Measurements from ENCODE around the gene PABPC1L2A.
"Not testable (repeated sequence)": the region's sequence is repeated elsewhere in the genome, so short reads cannot be mapped to it uniquely, and the experiment has no call there.

Gene PABPC1L2A

DNA sequence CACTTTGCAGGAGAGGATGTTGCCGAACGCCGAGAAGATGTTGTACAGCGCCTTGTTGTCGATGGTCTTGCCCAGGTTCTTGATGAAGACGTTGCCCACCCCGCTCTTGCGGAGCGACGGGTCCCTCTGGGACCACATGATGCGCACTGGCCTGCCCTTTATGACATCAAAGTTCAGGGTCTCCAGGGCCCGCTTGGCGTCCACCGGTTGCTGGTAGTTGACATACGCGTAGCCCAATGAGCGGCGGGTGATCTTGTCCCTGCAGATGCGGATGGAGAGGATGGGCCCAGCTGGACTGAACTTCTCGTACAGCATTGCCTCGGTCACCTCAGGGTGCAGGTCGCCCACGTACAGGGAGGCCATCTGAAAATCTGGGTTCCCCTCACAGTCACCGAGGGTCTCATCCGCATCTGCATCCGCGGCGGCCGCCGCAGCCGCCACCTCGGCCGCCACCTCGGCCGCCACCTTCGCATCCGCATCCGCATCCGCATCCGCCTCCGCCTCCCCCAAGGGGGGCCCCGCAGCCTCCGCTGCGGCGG lies at the start of gene PABPC1L2A:
Gene PABPC1L2A, minus strand, starts transcription at position 489 of the 539 bp plus-strand sequence. Its CDS starts 126 bp downstream, at position 363.
- not testable (repeated sequence) for DNase-seq (ENCODE audit: low read depth in 2 of 2)

DNA sequence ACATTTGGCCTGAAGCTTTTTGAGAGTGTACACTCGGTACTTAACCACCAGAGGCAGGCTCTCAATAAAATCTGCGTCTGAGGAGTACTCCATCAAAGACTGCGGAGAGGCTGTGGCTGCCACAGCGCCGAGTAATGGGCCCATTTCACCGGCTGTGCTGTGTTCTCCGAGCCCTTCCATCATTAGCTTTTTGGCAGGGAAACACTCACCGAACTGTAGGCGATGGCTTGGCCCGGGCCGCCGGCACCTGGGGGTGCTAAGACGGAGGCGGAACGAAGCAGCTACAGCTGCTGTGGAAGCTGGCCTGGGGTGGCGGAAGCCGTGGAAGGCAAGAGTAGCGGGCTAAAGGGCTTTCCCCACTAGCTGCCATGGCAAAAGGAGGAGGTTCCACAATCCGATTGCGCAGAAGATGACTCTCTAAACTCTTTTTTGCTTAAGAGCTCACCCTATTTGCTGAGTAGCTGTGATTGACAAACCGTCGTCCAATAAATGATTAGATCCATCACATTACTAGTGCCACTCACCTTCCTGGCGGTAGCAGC lies 48.5 kb upstream of the PABPC1L2A start:
- DNase-seq (ENCODE audit: low read depth in 2 of 2): no peak

DNA sequence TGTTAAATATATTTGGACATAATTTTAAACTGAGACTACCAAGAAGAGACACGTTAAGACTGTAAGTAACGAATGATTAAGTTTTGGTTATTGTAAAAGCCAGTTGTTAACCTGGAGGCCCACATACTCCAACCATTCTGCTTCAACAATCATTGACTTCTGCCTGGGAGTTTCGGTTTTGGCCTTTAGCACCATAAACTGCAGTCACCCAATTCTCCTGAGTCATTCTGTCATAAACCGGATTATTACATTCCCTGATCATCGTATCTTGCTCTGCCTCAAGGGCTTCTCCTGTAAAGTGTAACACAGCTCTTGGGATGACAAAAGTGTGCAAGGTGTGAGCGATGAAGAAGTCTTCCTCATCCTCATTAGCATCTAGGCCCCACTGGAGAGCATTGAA lies 46.9 kb upstream of the PABPC1L2A start:
- no peak for DNase-seq (ENCODE audit: low read depth in 2 of 2)

GRCh38 chrX:73099505-73099904 lies 20.2 kb upstream of the PABPC1L2A start:
- DNase-seq (ENCODE audit: low read depth in 2 of 2): not testable (repeated sequence)

- not testable (repeated sequence) for DNase-seq (ENCODE audit: low read depth in 2 of 2)
Measured at GRCh38 chrX:73086766-73087165, 7.5 kb upstream of the PABPC1L2A start.

GRCh38 chrX:73079884-73080283 lies 572 bp upstream of the PABPC1L2A start:
- not testable (repeated sequence) for DNase-seq (ENCODE audit: low read depth in 2 of 2)

DNA sequence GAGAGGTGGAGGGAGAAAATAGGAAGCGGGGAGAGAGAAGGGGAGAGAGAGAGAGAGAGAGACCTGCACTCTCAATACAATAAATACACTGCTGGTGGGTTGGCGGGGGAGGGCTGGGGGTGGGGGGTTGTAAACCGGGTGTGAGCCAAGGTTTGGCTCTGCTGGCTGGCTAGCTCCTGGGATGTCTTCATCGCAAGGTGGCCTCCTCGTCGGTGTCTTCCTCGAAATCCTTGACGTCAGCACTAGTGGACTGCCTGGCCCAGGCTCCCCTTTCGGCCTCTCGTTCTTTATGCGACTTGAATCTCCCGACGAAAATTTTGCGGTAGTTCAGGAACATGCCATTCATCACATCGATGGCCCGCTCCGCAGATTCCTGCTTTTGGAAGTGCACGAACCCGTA lies 715 bp downstream of the PABPC1L2A start:
- not testable (repeated sequence) for DNase-seq (ENCODE audit: low read depth in 2 of 2)

GRCh38 chrX:73076838-73077237 lies 2.5 kb downstream of the PABPC1L2A start:
- DNase-seq (ENCODE audit: low read depth in 2 of 2): no peak

GRCh38 chrX:73069365-73070035 lies 9.8 kb downstream of the PABPC1L2A start:
- DNase-seq (ENCODE audit: low read depth in 2 of 2): no peak

DNA sequence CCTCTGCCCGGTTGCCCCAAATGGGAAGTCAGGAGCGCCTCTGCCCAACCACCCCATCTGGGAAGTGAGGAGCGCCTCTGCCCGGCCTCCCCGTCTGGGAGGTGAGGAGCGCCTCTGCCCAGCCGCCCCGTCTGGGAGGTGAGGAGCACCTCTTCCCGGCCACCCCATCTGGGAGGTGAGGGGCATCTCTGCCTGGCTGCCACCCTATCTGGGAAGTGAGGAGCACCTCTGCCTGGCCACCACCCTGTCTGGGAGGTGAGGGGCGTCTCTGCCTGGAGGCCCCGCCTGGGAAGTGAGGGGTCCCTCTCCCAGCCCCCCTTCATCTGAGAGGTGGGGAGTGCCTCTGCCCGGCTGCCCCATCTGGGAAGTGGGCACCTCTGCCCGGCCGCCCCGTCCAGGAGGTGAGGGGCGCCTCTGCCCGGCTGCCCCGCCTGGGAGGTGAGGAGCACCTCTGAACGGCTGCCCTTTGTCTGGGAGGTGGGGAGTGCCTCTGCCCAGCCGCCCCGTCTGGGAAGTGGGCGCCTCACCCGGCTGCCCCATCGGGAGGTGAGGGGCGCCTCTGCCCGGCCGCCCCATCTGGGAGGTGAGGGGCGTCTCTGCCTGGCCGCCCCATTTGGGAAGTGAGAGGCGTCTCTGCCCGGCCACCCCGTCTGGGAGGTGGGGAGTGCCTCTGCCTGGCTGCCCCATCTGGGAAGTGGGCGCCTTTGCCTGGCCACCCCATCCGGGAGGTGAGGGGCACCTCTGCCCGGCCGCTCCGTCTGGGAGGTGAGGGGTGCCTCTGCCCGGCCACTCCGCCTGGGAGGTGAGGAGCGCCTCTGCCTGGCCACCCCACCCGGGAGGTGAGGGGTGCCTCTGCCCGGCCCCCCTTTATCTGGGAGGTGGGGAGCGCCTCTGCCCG lies 10.6 kb downstream of the PABPC1L2A start:
- no peak for DNase-seq (ENCODE audit: low read depth in 2 of 2)

- not testable (repeated sequence) for DNase-seq (ENCODE audit: low read depth in 2 of 2)
Measured at GRCh38 chrX:73067761-73068466, 11.4 kb downstream of the PABPC1L2A start.

DNA sequence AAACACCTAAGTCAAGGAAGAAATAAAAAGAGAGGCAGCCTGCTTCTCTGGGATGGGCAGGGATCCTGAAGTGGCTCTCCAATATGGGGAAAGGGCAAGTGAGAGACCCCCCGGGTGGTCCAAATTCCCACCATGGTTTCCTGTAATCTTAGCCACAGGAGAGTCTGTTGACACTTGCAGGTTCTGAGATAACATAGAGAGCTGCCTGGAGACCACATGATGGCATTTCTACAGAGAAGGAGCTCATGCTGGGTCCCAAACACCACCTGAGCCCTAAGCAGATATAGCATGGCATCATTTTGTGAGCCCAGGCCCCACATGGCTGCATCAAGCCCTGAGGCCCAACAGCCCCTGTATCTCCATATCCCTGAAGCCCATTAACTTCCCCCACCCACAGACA lies 50.4 kb downstream of the PABPC1L2A start:
- no peak for DNase-seq (ENCODE audit: low read depth in 2 of 2)
